MV-4-11 (cell line): ENCODE measurements around the gene TRIM28.

Experiments
- DNase-seq: peaks from one replicate; lab custom pipeline; 2025; lab: John Stamatoyannopoulos, UW

Gene TRIM28

DNA sequence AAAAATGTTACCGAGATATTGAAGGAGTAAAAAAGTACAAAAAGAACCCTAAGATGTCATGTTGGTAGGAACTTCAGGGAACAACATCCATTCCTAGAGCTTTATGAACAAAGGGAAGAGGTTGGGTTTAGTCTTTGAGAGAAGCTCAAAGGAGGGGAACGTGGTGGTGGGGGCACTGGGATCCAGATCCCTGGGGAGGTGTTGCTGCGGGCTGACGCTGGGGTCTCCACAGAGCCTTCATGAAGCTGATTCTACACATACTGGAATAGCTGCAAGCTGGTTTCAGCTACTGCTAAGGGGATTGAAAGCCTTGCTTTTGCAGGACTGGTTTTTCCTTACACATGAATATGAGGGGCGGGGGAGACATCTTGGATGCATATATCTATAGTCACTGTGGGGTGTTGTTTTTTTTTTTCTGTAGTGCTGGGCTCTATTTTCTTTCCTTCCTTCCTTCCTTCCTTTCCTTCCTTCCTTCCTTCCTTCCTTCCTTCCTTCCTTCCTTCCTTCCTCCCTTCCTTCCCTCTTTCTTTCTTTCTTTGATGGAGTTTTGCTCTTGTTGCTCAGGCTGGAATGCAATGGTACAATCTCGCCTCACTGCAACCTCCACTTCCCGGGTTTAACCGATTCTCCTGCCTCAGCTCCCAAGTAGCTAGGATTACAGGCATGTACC is 35.7 kb downstream of the TRIM28 start:
- no peak for DNase-seq

GRCh38 chr19:58581227-58582141 is 37.6 kb downstream of the TRIM28 start:
- DNase-seq: no peak

GRCh38 chr19:58582985-58583384 is 39.1 kb downstream of the TRIM28 start:
- no peak for DNase-seq

DNA sequence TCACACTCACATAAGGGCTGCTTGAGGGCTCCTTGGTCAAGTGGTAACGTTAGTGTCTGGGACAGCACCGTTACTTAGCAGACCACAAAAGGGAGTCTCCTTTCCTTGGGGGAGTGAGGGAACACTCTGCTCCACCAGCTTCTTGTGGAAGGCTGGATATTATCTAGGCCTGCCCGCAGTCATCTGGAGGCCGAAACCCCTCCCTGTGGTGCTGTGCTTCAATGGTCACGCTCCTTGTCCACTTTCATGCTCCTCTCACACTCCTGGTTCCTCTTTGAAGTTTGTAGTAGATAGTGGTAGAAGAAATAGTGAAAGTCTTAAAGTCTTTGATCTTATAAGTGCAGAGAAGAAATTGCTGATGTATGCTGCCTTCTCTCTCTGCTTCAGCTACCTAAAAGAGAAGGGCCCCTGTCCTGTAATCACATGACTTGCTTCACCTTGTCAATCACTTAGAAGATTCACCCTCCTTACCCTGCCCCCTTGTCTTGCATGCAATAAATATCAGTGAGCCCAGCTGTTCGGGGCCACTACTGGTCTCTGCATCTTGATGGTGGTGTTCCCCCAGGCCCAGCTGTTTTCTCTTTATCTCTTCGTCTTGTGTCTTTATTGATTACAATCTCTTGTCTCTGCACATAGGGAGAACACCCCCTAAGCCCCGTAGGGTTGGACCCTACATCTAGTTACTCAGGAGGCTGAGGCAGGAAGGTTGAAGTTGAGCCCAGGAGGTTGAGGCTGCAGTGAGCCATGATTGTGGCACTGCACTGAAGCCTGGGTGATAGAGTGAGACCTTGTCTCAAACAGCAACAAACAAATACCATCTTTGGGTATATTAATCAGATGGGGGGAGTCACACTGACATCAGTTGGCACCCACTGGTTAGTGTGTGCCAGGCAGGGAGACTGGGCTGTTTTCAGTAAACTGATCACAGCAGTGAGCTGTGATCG is 40.9 kb downstream of the TRIM28 start:
- DNase-seq: no peak

GRCh38 chr19:58585442-58586132 is 41.7 kb downstream of the TRIM28 start:
- no peak for DNase-seq

GRCh38 chr19:58586133-58586765 is 42.4 kb downstream of the TRIM28 start:
- DNase-seq: no peak
